ENCODE measurements around the gene CSF1R. TPM values are rescaled to one million over a fixed set of nuclear protein-coding genes. Genes with fewer than 3 reads are reported as not detected.

CSF1R gene
- polyA plus RNA-seq (2011; rRNA removed), result 0.06 and 0.12 TPM in 2 replicates
- 0.04 and 0.10 TPM in 2 replicates for polyA plus RNA-seq (2012; cell fraction: cytosol; rRNA removed)
- 0.02 and 0.15 TPM in 2 replicates for polyA plus RNA-seq (2012; cell fraction: nucleus; rRNA removed)
- polyA plus RNA-seq (2017; fragmentation: RNase III; extraction: RNeasy Plus Mini Kit Qiagen cat#74134 plus additional on column Dnase treatment), result not detected in 3 replicates
- polyA minus RNA-seq (2011; rRNA and poly(A)+ RNA removed), result not detected in 2 replicates

DNA sequence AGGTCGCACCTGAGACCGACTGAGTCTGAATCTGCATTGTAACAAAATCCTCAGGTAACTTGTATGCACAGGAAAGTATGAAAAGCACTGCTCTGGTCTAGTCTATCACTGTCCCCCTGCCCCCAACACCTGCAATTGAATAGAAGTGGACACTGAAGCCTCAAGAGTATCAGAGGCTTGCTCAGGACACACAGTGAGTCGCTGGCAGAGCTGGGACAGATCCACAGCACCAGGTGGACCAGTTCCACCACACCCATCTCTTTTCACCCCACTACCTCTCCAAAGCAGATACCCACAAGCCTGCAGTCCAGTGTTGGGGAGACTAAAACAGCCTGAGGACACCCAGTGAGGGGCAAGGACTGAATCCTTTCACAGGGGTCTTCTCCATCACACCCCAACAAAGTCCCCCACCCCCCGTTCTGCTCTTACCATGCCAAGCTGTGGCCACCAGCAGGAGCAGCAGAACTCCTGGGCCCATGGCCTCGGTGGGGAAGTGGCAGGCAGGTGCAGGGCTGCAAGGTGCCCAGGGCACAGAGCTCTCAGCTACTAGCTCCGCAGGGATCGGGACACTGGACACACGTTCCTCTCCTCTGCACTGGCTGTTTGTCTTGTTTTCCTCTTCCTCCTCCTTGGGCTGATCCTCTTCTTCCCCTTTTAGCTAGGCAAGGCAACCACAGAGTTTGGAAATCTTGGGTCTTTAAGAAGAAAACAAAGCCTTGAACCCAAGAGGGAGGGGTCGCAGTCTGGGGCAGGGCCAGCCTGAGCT, at the start of gene CSF1R:
CSF1R (minus strand) TSS at position 605 of the 766 bp plus-strand sequence; CDS start at position 478, 127 bp downstream.
- DNase-seq (ENCODE audit: low read depth in 1 of 2, low spot score in 1 of 2) (no peak), FAIRE-seq (no peak), ATAC-seq (no peak)
- no peak within 1 kb of the TSS for H3K4me2 ChIP-seq
- H3K9me3 ChIP-seq, result no peaks in the 10 kb centered on the region
- H3K27ac ChIP-seq, result no peak within 1 kb of the TSS
- ChIA-PET POLR2A (no interaction called here), CTCF (interaction anchor here (0.6 to 1.2 kb wide), 4 partner anchors 9 to 132 kb away, joined by 3 to 6 read pairs (median 3); no protein-coding TSS in a partner anchor)
- no peaks in the 10 kb centered on the region for H3K4me1 ChIP-seq
- WGBS (ENCODE audit: missing lambda C conversion rate), result 42% methylated on average over 9 of the region's 9 CpGs
- TF ChIP-seq FOSB (CRISPR knock-in tag; IDR thresholded peaks at IDR 0.05), result no peak
- no peak for TF ChIP-seq HOXB13 (CRISPR knock-in tag; IDR thresholded peaks at IDR 0.05; ENCODE audit: low read depth)
- TF ChIP-seq, protein P1, sequence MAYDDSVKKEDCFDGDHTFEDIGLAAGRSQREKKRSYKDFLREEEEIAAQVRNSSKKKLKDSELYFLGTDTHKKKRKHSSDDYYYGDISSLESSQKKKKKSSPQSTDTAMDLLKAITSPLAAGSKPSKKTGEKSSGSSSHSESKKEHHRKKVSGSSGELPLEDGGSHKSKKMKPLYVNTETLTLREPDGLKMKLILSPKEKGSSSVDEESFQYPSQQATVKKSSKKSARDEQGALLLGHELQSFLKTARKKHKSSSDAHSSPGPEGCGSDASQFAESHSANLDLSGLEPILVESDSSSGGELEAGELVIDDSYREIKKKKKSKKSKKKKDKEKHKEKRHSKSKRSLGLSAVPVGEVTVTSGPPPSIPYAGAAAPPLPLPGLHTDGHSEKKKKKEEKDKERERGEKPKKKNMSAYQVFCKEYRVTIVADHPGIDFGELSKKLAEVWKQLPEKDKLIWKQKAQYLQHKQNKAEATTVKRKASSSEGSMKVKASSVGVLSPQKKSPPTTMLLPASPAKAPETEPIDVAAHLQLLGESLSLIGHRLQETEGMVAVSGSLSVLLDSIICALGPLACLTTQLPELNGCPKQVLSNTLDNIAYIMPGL (CRISPR knock-in tag; IDR thresholded peaks at IDR 0.05; ENCODE audit: borderline replicate concordance), result no peak
- TF ChIP-seq POLR2A (IDR thresholded peaks at IDR 0.05; ENCODE audit: low read length), result no peak
- TF ChIP-seq NFE2L2 (conservative IDR thresholded peaks at IDR 0.05; ENCODE audit: low read length), result no peak
- no peak for TF ChIP-seq SMC3 (IDR thresholded peaks at IDR 0.05)
- no peak for TF ChIP-seq CHD4 (IDR thresholded peaks at IDR 0.05; ENCODE audit: borderline replicate concordance)
- TF ChIP-seq MAFK (IDR thresholded peaks at IDR 0.05; ENCODE audit: partially characterized antibody), result no peak
- TF ChIP-seq HOXB5 (CRISPR knock-in tag; IDR thresholded peaks at IDR 0.05), result no peak
- TF ChIP-seq, protein P2, sequence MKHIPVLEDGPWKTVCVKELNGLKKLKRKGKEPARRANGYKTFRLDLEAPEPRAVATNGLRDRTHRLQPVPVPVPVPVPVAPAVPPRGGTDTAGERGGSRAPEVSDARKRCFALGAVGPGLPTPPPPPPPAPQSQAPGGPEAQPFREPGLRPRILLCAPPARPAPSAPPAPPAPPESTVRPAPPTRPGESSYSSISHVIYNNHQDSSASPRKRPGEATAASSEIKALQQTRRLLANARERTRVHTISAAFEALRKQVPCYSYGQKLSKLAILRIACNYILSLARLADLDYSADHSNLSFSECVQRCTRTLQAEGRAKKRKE (CRISPR knock-in tag; IDR thresholded peaks at IDR 0.05; ENCODE audit: low read depth), result no peak
- TF ChIP-seq JUNB (IDR thresholded peaks at IDR 0.05), result no peak
- TF ChIP-seq TFCP2L1 (CRISPR knock-in tag; IDR thresholded peaks at IDR 0.05), result no peak
- no peak for TF ChIP-seq HDAC2 (IDR thresholded peaks at IDR 0.05)
- no peak for TF ChIP-seq EHMT2 (IDR thresholded peaks at IDR 0.05; ENCODE audit: low read depth)
- TF ChIP-seq POLR2AphosphoS2 (conservative IDR thresholded peaks at IDR 0.05; ENCODE audit: low read length), result no peak
- H3K4me3 ChIP-seq, result no peak within 1 kb of the TSS

DNA sequence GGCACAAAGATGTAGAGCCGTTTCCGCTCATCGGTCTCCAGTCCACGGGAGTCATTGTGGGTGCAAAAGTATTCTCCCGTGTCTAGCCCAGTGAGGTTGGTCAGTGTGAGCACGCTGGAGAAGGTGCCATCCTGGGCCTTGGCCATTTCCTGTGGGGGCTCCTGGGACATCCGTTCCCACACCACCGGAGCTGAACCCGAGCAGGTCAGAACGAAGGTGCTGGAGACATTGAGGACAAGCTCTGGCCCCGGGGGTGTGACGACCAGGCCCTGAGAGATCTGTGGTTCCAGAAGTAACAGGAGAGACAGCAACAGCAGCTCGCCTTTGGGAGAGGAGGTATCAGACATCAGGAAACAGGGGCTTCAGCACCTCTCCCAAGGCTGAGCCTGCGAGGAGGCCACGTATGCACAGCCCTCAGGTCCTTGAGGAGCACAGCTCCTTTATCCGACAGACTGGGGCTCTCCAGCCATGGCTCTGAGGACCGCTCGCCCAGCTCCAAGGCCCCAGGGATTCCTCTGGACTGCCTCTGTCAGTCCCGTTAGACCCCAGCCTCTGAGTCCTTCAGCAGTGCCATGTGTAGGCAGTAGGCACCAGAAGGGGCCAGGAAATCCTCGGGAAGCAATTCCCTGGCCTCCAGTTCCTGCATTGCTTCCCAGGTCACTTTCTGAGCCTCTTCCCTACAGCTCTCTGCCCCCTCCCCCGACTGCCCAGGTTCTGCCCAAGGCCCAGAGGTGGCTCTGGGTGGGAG, 49.4 kb upstream of the CSF1R start:
- H3K4me1 ChIP-seq, result peaks cover 33% of the 10 kb centered on the region
- FAIRE-seq (no peak), DNase-seq (ENCODE audit: low read depth in 1 of 2, low spot score in 1 of 2) (no peak), ATAC-seq (no peak)
- CTCF ChIA-PET, result interaction anchor here (0.9 to 5.7 kb wide), 10 partner anchors 9 to 215 kb away, joined by 3 to 32 read pairs (median 8); no protein-coding TSS in a partner anchor
- H3K27ac ChIP-seq, result peak overlapping the region in 1 of 2 experiments; percentile 93; a peak in 2 of 6 replicates
- no peak overlapping the region for H3K4me3 ChIP-seq
- no peaks in the 10 kb centered on the region for H3K9me3 ChIP-seq
- POLR2A ChIA-PET, result no interaction called here
- TF ChIP-seq HDAC2 (IDR thresholded peaks at IDR 0.05), result no peak
- no peak for TF ChIP-seq ZC3H11A (IDR thresholded peaks at IDR 0.05)
- no peak for TF ChIP-seq FOXS1 (CRISPR knock-in tag; IDR thresholded peaks at IDR 0.05)
- TF ChIP-seq HEYL (CRISPR knock-in tag; IDR thresholded peaks at IDR 0.05), result no peak
- TF ChIP-seq FOSL2 (IDR thresholded peaks at IDR 0.05), result no peak
- TF ChIP-seq FOSL2 (CRISPR knock-in tag; IDR thresholded peaks at IDR 0.05), result no peak
- no peak for TF ChIP-seq NFE2L2 (conservative IDR thresholded peaks at IDR 0.05; ENCODE audit: low read length)
- TF ChIP-seq, protein P3, sequence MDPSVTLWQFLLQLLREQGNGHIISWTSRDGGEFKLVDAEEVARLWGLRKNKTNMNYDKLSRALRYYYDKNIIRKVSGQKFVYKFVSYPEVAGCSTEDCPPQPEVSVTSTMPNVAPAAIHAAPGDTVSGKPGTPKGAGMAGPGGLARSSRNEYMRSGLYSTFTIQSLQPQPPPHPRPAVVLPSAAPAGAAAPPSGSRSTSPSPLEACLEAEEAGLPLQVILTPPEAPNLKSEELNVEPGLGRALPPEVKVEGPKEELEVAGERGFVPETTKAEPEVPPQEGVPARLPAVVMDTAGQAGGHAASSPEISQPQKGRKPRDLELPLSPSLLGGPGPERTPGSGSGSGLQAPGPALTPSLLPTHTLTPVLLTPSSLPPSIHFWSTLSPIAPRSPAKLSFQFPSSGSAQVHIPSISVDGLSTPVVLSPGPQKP (IDR thresholded peaks at IDR 0.05; ENCODE audit: low read depth, low read length), result no peak
- no peak for TF ChIP-seq KDM5A (IDR thresholded peaks at IDR 0.05)
- no peak for TF ChIP-seq POLR2A (IDR thresholded peaks at IDR 0.05; ENCODE audit: low read length)
- no peak for TF ChIP-seq ESRRA (IDR thresholded peaks at IDR 0.05; ENCODE audit: borderline replicate concordance, low read length)
- no peak for TF ChIP-seq EP300 (IDR thresholded peaks at IDR 0.05)
- TF ChIP-seq, protein P4, sequence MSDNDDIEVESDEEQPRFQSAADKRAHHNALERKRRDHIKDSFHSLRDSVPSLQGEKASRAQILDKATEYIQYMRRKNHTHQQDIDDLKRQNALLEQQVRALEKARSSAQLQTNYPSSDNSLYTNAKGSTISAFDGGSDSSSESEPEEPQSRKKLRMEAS (IDR thresholded peaks at IDR 0.05), result no peak
- no peak overlapping the region for H3K4me2 ChIP-seq
- 77% methylated on average over 18 of the region's 21 CpGs for WGBS (ENCODE audit: missing lambda C conversion rate)

Data from A549 (cell line).